Neuronal stem cell (in vitro differentiated cells): Measurements from ENCODE around the gene DEGS2.

ENCODE experiments used
- DNase-seq: peaks from one replicate; pipeline ENCODE4 v3.0.0-alpha.2; 2013; ENCODE audit warnings: low spot score
- H2AFZ ChIP-seq: one replicate; pipeline ENCODE4 v1.6.1; 2013; ENCODE audit warnings: mild to moderate bottlenecking, low read length, inconsistent platforms
- H2AK5ac ChIP-seq: 2 replicates; pipeline ENCODE4 v1.6.1; 2013; ENCODE audit warnings: low read depth, mild to moderate bottlenecking, inconsistent platforms, low read length, moderate library complexity, mixed read lengths
- H2BK120ac ChIP-seq: 2 replicates; pipeline ENCODE4 v1.6.1; 2013; ENCODE audit warnings: low read depth, mild to moderate bottlenecking, inconsistent platforms, low read length, moderate library complexity, mixed read lengths
- H2BK12ac ChIP-seq: one replicate; pipeline ENCODE4 v1.6.1; 2013; ENCODE audit warnings: low read length, inconsistent platforms
- H2BK15ac ChIP-seq: 2 replicates; pipeline ENCODE4 v1.6.1; 2013; ENCODE audit warnings: mild to moderate bottlenecking, low read length, inconsistent platforms, mixed read lengths
- H2BK5ac ChIP-seq: one replicate; pipeline ENCODE4 v1.6.1; 2013; ENCODE audit warnings: inconsistent platforms, mild to moderate bottlenecking, low read length, moderate library complexity
- H3K14ac ChIP-seq: one replicate; pipeline ENCODE4 v1.6.1; 2013; ENCODE audit warnings: low read length, inconsistent platforms
- H3K18ac ChIP-seq: 2 replicates; pipeline ENCODE4 v1.6.1; 2013; ENCODE audit warnings: low read length, inconsistent platforms
- H3K23ac ChIP-seq: 2 replicates; pipeline ENCODE4 v1.6.1; 2013; ENCODE audit warnings: low read depth, mild to moderate bottlenecking, mixed read lengths, low read length, inconsistent platforms; ENCODE audit not compliant: poor library complexity
- H3K27ac ChIP-seq: replicated peaks from 3 replicates; pipeline ENCODE4 v1.5.1; 2013; ENCODE audit warnings: low read length, inconsistent platforms
- H3K27me3 ChIP-seq, 3 experiments: 2 replicates each; pipeline ENCODE4 v1.6.1; 2013; ENCODE audit warnings: low read length in 3 of 3, mild to moderate bottlenecking in 2 of 3, inconsistent platforms in 1 of 3, low read depth in 1 of 3, mixed read lengths in 1 of 3, moderate library complexity in 1 of 3; ENCODE audit not compliant: control insufficient read depth in 3 of 3, insufficient read depth in 3 of 3
- H3K36me3 ChIP-seq, 2 donors: replicated peaks in 1 of 2; 2 replicates each; pipeline ENCODE4 v1.6.1; 2013; ENCODE audit warnings: low read length in 2 of 2; ENCODE audit not compliant: control insufficient read depth in 2 of 2, insufficient read depth in 2 of 2
- H3K4ac ChIP-seq: 2 replicates; pipeline ENCODE4 v1.6.1; 2013; ENCODE audit warnings: inconsistent platforms, mild to moderate bottlenecking, low read length, moderate library complexity
- H3K4me1 ChIP-seq, 2 donors: 1 replicate in 1 of 2; 2 replicates in 1 of 2; pipeline ENCODE4 v1.6.1; 2013; ENCODE audit warnings: low read length in 2 of 2, low read depth in 1 of 2; ENCODE audit not compliant: control insufficient read depth in 2 of 2, insufficient read depth in 1 of 2
- H3K4me2 ChIP-seq: one replicate; pipeline ENCODE4 v1.6.1; 2013; ENCODE audit warnings: mild to moderate bottlenecking, low read length, inconsistent platforms; ENCODE audit not compliant: insufficient read depth, poor library complexity, severe bottlenecking
- H3K4me3 ChIP-seq, 2 donors: 2 replicates each; pipeline ENCODE4 v1.5.1; 2013; ENCODE audit warnings: low read length in 2 of 2, mild to moderate bottlenecking in 2 of 2, inconsistent platforms in 1 of 2, moderate library complexity in 1 of 2
- H3K79me1 ChIP-seq: one replicate; pipeline ENCODE4 v1.6.1; 2013; ENCODE audit warnings: low read depth, mild to moderate bottlenecking, inconsistent platforms, low read length, moderate library complexity
- H3K9ac ChIP-seq: one replicate; pipeline ENCODE4 v1.6.1; 2013; ENCODE audit warnings: mild to moderate bottlenecking, low read depth, low read length, inconsistent platforms; ENCODE audit not compliant: poor library complexity
- H3K9me3 ChIP-seq, 2 donors: replicated peaks in 1 of 2; 2 replicates each; pipeline versions ENCODE3 to v1.6.1; 2013; ENCODE audit warnings: low read length in 2 of 2, mild to moderate bottlenecking in 2 of 2, inconsistent platforms in 1 of 2, low read depth in 1 of 2, mixed read lengths in 1 of 2, moderate library complexity in 1 of 2; ENCODE audit not compliant: control insufficient read depth in 2 of 2, insufficient read depth in 1 of 2
- H4K8ac ChIP-seq: one replicate; pipeline ENCODE4 v1.6.1; 2013; ENCODE audit warnings: low read depth, mild to moderate bottlenecking, inconsistent platforms, low read length, moderate library complexity
- H4K91ac ChIP-seq: one replicate; pipeline ENCODE4 v1.6.1; 2013; ENCODE audit warnings: low read length, low read depth, mild to moderate bottlenecking, inconsistent platforms; ENCODE audit not compliant: poor library complexity
- WGBS, 2 donors: extraction: QIAGEN DNeasy Blood & Tissue Kit; methylation state at CpG; one replicate each; pipeline ENCODE4 v1.1.7; 2013; ENCODE audit warnings: missing lambda C conversion rate in 2 of 2, mixed read lengths in 1 of 2; ENCODE audit not compliant: insufficient read length in 2 of 2, insufficient replicate concordance in 1 of 2; ENCODE audit errors: extremely low coverage in 2 of 2; 5-methylcytosine and 5-hydroxymethylcytosine counted together

Gene DEGS2

DNA sequence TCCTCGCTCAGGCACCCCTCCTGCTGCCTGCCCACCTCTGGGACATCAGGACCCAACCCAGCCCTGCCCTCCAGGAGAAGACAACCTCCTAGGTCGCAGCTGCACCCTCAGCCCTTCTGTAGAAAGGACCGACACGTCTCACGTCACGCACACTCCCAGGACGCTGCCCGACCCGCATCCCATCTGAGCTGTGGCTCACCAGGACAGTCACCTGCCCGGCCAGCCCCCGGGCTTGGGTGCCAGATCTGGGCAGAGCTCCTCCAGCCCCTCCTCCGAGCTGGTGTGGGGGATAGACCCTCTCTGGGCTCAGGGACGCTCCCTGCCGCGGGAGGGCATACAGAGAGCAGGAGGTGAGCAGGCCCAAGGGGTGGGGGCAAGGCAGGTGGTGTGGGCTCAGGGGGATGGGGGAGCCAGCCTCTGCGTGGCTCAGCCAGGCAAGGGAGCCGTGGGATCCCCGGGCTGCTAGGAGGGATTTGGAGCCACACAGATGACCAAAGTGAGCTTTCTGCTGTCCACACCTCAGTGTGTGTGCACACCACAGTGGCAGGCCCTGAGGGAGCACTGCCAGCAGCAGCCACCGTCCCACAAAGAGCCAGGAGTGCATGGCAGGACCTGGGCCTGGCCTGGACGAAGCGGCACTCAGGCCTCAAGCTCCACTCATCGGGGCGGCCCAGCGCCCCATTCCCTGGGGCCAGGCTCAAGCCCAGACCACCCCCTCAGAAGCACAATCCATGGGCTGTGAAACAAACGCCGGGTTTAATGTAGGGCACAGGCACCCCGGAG is 13.6 kb downstream of the DEGS2 start:
- Histone ChIP-seq H2AK5ac (no peak overlapping the region), H3K4me1 (peaks cover 0 to 3% of the 10 kb centered on the region in 2 donors), H3K4ac (no peak overlapping the region), H3K4me2 (no peak overlapping the region), H2AFZ (no peak overlapping the region), H3K9ac (no peak overlapping the region), H2BK120ac (no peak overlapping the region), H3K27me3 (no peaks in the 10 kb centered on the region), H4K8ac (no peak overlapping the region), H3K9me3 (no peaks in the 10 kb centered on the region), H3K18ac (peak overlapping the region; percentile 6), H2BK15ac (no peak overlapping the region), H3K36me3 (peaks cover 4 to 31% of the 10 kb centered on the region in 2 donors), H3K23ac (peak overlapping the region; percentile 80), H3K27ac (no peak overlapping the region), H3K79me1 (no peaks in the 10 kb centered on the region), H3K14ac (no peak overlapping the region), H4K91ac (no peak overlapping the region), H2BK5ac (no peak overlapping the region), H3K4me3 (no peak overlapping the region), H2BK12ac (no peak overlapping the region)
- DNase-seq = no peak
- no CpG with 5 or more reads among the region's 27 CpGs for WGBS, 2 donors

DNA sequence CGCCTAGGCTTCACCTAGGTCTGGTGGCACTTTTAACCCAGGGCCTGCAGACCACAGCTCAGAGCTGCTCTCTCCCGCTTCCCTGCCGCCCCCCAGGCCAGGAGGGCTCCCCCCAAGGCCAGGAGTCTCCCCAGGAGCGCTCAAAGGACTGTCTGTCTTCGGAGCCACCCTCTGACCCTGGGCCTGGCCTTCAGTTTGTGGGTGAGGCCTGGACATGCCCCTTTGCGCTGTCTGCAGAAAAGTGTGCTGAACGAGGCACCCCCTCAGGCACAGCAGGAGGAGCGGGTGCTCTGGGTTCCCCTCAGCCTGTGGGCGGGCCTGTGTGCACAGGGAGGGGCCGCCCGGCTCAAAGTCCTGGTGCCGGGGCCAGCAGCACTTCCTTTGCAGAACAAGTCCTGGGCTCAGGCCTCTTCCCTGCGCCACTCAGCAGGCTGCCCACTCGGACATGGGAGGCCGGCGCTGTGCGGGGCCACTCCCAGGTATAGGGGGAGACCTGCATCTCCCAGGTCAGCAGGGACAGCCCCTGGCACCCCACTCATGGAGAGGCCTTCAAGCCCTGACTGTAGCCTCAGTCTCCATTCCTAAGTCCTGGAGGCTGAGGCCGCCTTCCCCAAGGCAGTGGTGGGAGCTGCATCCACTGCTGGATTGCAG is 14.3 kb downstream of the DEGS2 start:
- Histone ChIP-seq H3K23ac (peak overlapping the region; percentile 43), H4K8ac (peak overlapping the region; percentile 65), H3K14ac (no peak overlapping the region), H2AK5ac (no peak overlapping the region), H3K27me3 (no peaks in the 10 kb centered on the region), H3K18ac (no peak overlapping the region), H3K36me3 (peaks cover 4 to 34% of the 10 kb centered on the region in 2 donors), H2AFZ (no peak overlapping the region), H3K79me1 (no peaks in the 10 kb centered on the region), H2BK15ac (no peak overlapping the region), H3K9me3 (no peaks in the 10 kb centered on the region), H3K4ac (no peak overlapping the region), H4K91ac (no peak overlapping the region), H2BK12ac (no peak overlapping the region), H3K9ac (peak overlapping the region; percentile 4), H2BK5ac (no peak overlapping the region), H3K4me3 (no peak overlapping the region), H3K4me1 (peaks cover 0 to 9% of the 10 kb centered on the region in 2 donors), H3K27ac (no peak overlapping the region), H2BK120ac (no peak overlapping the region), H3K4me2 (no peak overlapping the region)
- DNase-seq = no peak
- no CpG with 5 or more reads among the region's 18 CpGs for WGBS, 2 donors

DNA sequence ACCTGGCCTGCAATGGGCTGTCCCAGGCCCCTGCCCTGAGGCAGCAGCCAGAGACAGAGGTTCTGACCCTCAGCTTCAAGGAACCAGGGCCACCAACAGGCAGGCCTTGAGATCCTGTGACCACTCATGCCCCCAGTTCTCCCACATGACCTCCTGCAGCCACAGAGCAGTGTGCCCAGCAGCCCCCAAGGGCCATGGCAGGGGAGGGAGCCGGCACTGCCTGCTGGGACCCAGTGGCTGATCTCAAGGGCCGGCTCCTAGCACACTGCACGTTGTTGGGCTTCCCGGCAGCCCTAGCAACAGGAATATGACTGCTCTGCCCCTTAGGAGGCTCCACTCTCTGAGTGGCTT is 14.8 kb downstream of the DEGS2 start:
- Histone ChIP-seq H3K4ac (no peak overlapping the region), H2AFZ (no peak overlapping the region), H2AK5ac (no peak overlapping the region), H3K36me3 (peaks cover 4 to 34% of the 10 kb centered on the region in 2 donors), H3K27me3 (no peaks in the 10 kb centered on the region), H3K23ac (peak overlapping the region; percentile 43), H3K27ac (no peak overlapping the region), H3K9me3 (no peaks in the 10 kb centered on the region), H3K4me3 (no peak overlapping the region), H3K4me2 (no peak overlapping the region), H4K91ac (no peak overlapping the region), H3K18ac (peak overlapping the region; percentile 48), H2BK15ac (no peak overlapping the region), H4K8ac (peak overlapping the region; percentile 65), H2BK12ac (no peak overlapping the region), H3K4me1 (peaks cover 0 to 9% of the 10 kb centered on the region in 2 donors), H3K14ac (peak overlapping the region; percentile 98), H2BK120ac (no peak overlapping the region), H3K9ac (no peak overlapping the region), H2BK5ac (no peak overlapping the region), H3K79me1 (no peaks in the 10 kb centered on the region)
- DNase-seq = no peak
- WGBS, 2 donors = no CpG with 5 or more reads among the region's 4 CpGs

DNA sequence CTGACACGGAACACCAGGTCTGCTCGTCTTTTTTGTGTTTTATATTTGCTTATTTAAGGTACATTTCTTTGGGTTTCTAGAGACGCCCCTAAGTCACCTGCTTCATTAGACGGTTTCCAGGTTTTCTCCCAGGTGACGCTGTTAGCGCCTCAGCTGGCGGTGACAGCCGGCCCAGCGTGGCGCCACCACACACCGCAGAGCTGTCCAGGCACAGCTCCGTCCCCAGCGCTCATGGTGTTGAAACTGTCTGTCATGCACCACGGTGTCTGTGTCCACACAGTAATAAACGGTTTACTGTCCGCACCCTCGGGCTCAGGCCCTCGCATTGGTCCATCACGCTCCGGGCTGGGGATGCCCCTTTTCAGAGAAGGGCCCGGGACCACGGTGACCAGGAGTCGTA is 15.5 kb downstream of the DEGS2 start:
- Histone ChIP-seq H3K4ac (no peak overlapping the region), H2BK12ac (no peak overlapping the region), H2AFZ (no peak overlapping the region), H3K4me3 (no peak overlapping the region), H3K14ac (no peak overlapping the region), H2BK5ac (no peak overlapping the region), H3K4me1 (peaks cover 0 to 9% of the 10 kb centered on the region in 2 donors), H2BK15ac (no peak overlapping the region), H3K9me3 (no peaks in the 10 kb centered on the region), H4K91ac (no peak overlapping the region), H2AK5ac (no peak overlapping the region), H4K8ac (no peak overlapping the region), H3K23ac (no peak overlapping the region), H3K9ac (no peak overlapping the region), H3K79me1 (no peaks in the 10 kb centered on the region), H3K4me2 (no peak overlapping the region), H3K18ac (no peak overlapping the region), H3K36me3 (peaks cover 4 to 34% of the 10 kb centered on the region in 2 donors), H3K27me3 (no peaks in the 10 kb centered on the region), H3K27ac (no peak overlapping the region), H2BK120ac (no peak overlapping the region)
- no CpG with 5 or more reads among the region's 23 CpGs for WGBS, 2 donors
- DNase-seq = no peak
